ENCODE results near the gene GSTO1.
A peak's percentile ranks its signal among the peaks of the same experiment; 100 is the strongest.
"Not testable (repeated sequence)": the region's sequence is repeated elsewhere in the genome, so short reads cannot be mapped to it uniquely, and the experiment has no call there.

Gene GSTO1

GRCh38 chr10:104247513-104248146, 7.1 kb upstream of the GSTO1 start:
- Histone ChIP-seq H3K4me1 (ENCODE audit: control insufficient read depth, insufficient read depth, low read length) (no peaks in the 10 kb centered on the region), H3K36me3 (ENCODE audit: control insufficient read depth, insufficient read depth, low read length) (no peaks in the 10 kb centered on the region), H3K27me3 (ENCODE audit: control insufficient read depth, insufficient read depth, low read length, poor library complexity, severe bottlenecking) (peaks cover 5% of the 10 kb centered on the region), H3K27ac (ENCODE audit: insufficient read depth, low read depth, low read length, poor library complexity, severe bottlenecking) (no peak overlapping the region), H3K4me3 (ENCODE audit: insufficient read depth, low read depth, low read length) (no peak overlapping the region), H3K9me3 (ENCODE audit: control insufficient read depth, low read length) (no peaks in the 10 kb centered on the region)
- WGBS, 2 experiments = 96 to 99% methylated on average over 3 of the region's 3 CpGs

GRCh38 chr10:104248931-104249330, 5.8 kb upstream of the GSTO1 start:
- H3K27me3 ChIP-seq (ENCODE audit: control insufficient read depth, insufficient read depth, low read length, poor library complexity, severe bottlenecking) = peaks cover 18% of the 10 kb centered on the region
- H3K4me1 ChIP-seq (ENCODE audit: control insufficient read depth, insufficient read depth, low read length); H3K27ac ChIP-seq (ENCODE audit: insufficient read depth, low read depth, low read length, poor library complexity, severe bottlenecking); H3K4me3 ChIP-seq (ENCODE audit: insufficient read depth, low read depth, low read length); H3K9me3 ChIP-seq (ENCODE audit: control insufficient read depth, low read length); H3K36me3 ChIP-seq (ENCODE audit: control insufficient read depth, insufficient read depth, low read length): not testable (repeated sequence)
- WGBS, 2 experiments = 91 to 92% methylated on average over 11 of the region's 11 CpGs

- Histone ChIP-seq H3K27me3 (ENCODE audit: control insufficient read depth, insufficient read depth, low read length, poor library complexity, severe bottlenecking) (peaks cover 32% of the 10 kb centered on the region), H3K9me3 (ENCODE audit: control insufficient read depth, low read length) (no peaks in the 10 kb centered on the region), H3K27ac (ENCODE audit: insufficient read depth, low read depth, low read length, poor library complexity, severe bottlenecking) (no peak overlapping the region), H3K4me1 (ENCODE audit: control insufficient read depth, insufficient read depth, low read length) (peaks cover 9% of the 10 kb centered on the region), H3K4me3 (ENCODE audit: insufficient read depth, low read depth, low read length) (no peak overlapping the region), H3K36me3 (ENCODE audit: control insufficient read depth, insufficient read depth, low read length) (no peaks in the 10 kb centered on the region)
- WGBS, 2 experiments = 70 to 83% methylated on average over 1 of the region's 1 CpG
Measured at GRCh38 chr10:104250371-104250770, 4.3 kb upstream of the GSTO1 start.

- Histone ChIP-seq H3K4me3 (ENCODE audit: insufficient read depth, low read depth, low read length) (no peak overlapping the region), H3K36me3 (ENCODE audit: control insufficient read depth, insufficient read depth, low read length) (no peaks in the 10 kb centered on the region), H3K4me1 (ENCODE audit: control insufficient read depth, insufficient read depth, low read length) (peaks cover 12% of the 10 kb centered on the region), H3K9me3 (ENCODE audit: control insufficient read depth, low read length) (no peaks in the 10 kb centered on the region), H3K27me3 (ENCODE audit: control insufficient read depth, insufficient read depth, low read length, poor library complexity, severe bottlenecking) (peaks cover 39% of the 10 kb centered on the region), H3K27ac (ENCODE audit: insufficient read depth, low read depth, low read length, poor library complexity, severe bottlenecking) (no peak overlapping the region)
- WGBS, 2 experiments = 88 to 95% methylated on average over 4 to 5 of the region's 6 CpGs
Measured at GRCh38 chr10:104251443-104251842, 3.2 kb upstream of the GSTO1 start.

DNA sequence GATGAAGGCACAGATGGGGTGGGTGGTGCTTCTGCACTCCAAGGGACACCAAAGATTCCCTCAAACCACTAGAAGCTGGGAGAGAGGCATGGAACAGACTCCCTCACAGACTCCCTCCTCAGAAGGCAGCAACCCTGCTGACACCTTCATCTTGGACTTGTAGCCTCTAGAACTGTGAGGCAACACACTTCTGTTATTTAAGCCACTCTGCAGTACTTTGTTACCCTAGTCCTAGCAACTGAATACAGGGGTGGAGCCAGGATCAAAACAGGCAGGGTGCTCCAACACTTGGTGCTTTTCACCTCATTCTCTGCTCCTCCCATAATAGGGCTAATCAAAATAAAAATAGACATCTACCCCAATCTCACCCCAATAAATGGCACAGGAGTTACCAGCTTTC, 2.3 kb upstream of the GSTO1 start:
- Histone ChIP-seq H3K4me1 (ENCODE audit: control insufficient read depth, insufficient read depth, low read length) (peaks cover 12% of the 10 kb centered on the region), H3K27me3 (ENCODE audit: control insufficient read depth, insufficient read depth, low read length, poor library complexity, severe bottlenecking) (peaks cover 39% of the 10 kb centered on the region), H3K9me3 (ENCODE audit: control insufficient read depth, low read length) (no peaks in the 10 kb centered on the region), H3K4me3 (ENCODE audit: insufficient read depth, low read depth, low read length) (no peak overlapping the region), H3K27ac (ENCODE audit: insufficient read depth, low read depth, low read length, poor library complexity, severe bottlenecking) (no peak overlapping the region), H3K36me3 (ENCODE audit: control insufficient read depth, insufficient read depth, low read length) (no peaks in the 10 kb centered on the region)

DNA sequence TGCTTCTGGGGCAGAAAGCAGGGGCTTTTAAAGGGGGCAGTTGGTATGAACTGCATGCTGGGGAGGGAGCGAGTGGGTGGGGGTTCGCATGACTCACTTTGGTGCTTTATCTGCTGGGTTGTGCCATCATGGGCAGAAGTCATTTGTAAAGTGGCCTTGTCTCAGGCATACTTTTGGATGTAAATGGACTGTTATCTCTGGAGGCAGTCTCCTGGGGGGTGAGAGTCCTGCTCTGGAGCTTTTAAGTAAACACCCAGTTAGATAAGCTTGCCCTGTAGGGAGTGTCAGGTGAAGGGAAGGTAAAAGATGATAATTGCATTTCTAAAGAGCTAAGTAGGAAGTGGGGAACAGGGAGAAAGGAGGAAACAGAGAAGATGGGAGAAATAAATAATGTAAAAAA, 1.6 kb upstream of the GSTO1 start:
- WGBS, 2 experiments = 31 to 35% methylated on average over 2 of the region's 2 CpGs
- peaks cover 39% of the 10 kb centered on the region for H3K27me3 ChIP-seq (ENCODE audit: control insufficient read depth, insufficient read depth, low read length, poor library complexity, severe bottlenecking)
- no peak overlapping the region for H3K4me3 ChIP-seq (ENCODE audit: insufficient read depth, low read depth, low read length)
- H3K9me3 ChIP-seq (ENCODE audit: control insufficient read depth, low read length) = no peaks in the 10 kb centered on the region
- peaks cover 12% of the 10 kb centered on the region for H3K4me1 ChIP-seq (ENCODE audit: control insufficient read depth, insufficient read depth, low read length)
- no peak overlapping the region for H3K27ac ChIP-seq (ENCODE audit: insufficient read depth, low read depth, low read length, poor library complexity, severe bottlenecking)
- H3K36me3 ChIP-seq (ENCODE audit: control insufficient read depth, insufficient read depth, low read length) = no peaks in the 10 kb centered on the region

- Histone ChIP-seq H3K4me3 (ENCODE audit: insufficient read depth, low read depth, low read length) (peak overlapping the region; percentile 62), H3K36me3 (ENCODE audit: control insufficient read depth, insufficient read depth, low read length) (no peaks in the 10 kb centered on the region), H3K27ac (ENCODE audit: insufficient read depth, low read depth, low read length, poor library complexity, severe bottlenecking) (no peak overlapping the region), H3K27me3 (ENCODE audit: control insufficient read depth, insufficient read depth, low read length, poor library complexity, severe bottlenecking) (peaks cover 39% of the 10 kb centered on the region), H3K4me1 (ENCODE audit: control insufficient read depth, insufficient read depth, low read length) (peaks cover 12% of the 10 kb centered on the region), H3K9me3 (ENCODE audit: control insufficient read depth, low read length) (no peaks in the 10 kb centered on the region)
- whole genome bisulfite sequencing, 2 experiments = 15 to 16% methylated on average over 10 of the region's 10 CpGs
Measured at GRCh38 chr10:104253606-104254410, 884 bp upstream of the GSTO1 start.

GRCh38 chr10:104255311-104255981, 754 bp downstream of the GSTO1 start:
- no peaks in the 10 kb centered on the region for H3K36me3 ChIP-seq (ENCODE audit: control insufficient read depth, insufficient read depth, low read length)
- H3K4me3 ChIP-seq (ENCODE audit: insufficient read depth, low read depth, low read length) = peak overlapping the region; percentile 62
- H3K4me1 ChIP-seq (ENCODE audit: control insufficient read depth, insufficient read depth, low read length) = peaks cover 12% of the 10 kb centered on the region
- H3K27ac ChIP-seq (ENCODE audit: insufficient read depth, low read depth, low read length, poor library complexity, severe bottlenecking) = no peak overlapping the region
- H3K27me3 ChIP-seq (ENCODE audit: control insufficient read depth, insufficient read depth, low read length, poor library complexity, severe bottlenecking) = peaks cover 39% of the 10 kb centered on the region
- 5 to 8% methylated on average over 12 of the region's 12 CpGs for WGBS, 2 experiments
- no peaks in the 10 kb centered on the region for H3K9me3 ChIP-seq (ENCODE audit: control insufficient read depth, low read length)

DNA sequence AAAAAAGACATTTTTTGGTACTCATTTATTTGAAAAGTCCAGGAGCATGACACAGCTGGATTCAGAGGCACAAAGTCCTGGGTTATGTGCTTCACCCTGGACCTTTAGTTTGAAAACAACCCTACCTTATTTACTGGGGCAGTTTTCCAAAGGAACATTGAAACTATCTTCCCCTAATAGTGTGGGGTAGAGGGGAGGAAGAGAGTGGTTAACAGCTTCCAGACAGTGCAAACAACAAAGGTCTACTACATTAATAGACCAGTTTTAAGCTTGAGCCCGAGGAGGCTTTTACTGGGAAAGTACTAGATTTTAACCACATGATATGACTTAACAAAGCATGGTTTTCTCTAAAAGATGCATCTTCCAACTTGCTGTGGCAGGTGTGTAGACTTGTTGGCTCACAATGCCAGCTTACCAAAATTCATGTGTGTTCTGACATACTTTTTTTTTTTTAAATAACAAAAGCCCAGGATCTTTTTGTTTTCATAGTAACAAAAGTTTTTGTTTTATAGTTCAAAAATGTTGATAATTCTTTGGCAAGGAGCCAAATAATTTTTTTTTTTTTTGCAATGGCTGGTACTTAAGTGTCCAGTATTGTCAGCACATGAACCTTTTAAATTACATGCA, 1.8 kb downstream of the GSTO1 start:
- Histone ChIP-seq H3K27me3 (ENCODE audit: control insufficient read depth, insufficient read depth, low read length, poor library complexity, severe bottlenecking) (peaks cover 39% of the 10 kb centered on the region), H3K9me3 (ENCODE audit: control insufficient read depth, low read length) (no peaks in the 10 kb centered on the region), H3K4me3 (ENCODE audit: insufficient read depth, low read depth, low read length) (no peak overlapping the region), H3K27ac (ENCODE audit: insufficient read depth, low read depth, low read length, poor library complexity, severe bottlenecking) (no peak overlapping the region), H3K36me3 (ENCODE audit: control insufficient read depth, insufficient read depth, low read length) (no peaks in the 10 kb centered on the region), H3K4me1 (ENCODE audit: control insufficient read depth, insufficient read depth, low read length) (peaks cover 12% of the 10 kb centered on the region)
- WGBS, 2 experiments = 80 to 87% methylated on average over 1 of the region's 1 CpG

DNA sequence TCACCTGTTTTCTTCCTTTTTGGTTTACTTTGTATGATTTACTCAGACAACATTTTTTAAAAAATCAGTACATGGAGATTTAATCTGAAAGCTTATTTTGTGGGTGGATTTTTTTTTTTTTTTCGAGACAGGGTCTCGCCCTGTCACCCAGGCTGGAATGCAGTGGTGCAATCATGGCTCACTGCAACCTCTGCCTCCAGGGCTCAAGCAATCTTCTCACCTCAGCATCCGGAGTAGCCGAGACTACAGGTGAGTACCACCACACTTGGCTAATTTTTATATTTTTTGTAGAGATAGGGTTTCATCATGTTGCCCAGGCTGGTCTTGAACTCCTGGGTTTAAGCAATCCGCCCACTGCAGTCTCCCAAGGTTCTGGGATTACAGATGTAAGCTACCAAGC, 2.5 kb downstream of the GSTO1 start:
- H3K27ac ChIP-seq (ENCODE audit: insufficient read depth, low read depth, low read length, poor library complexity, severe bottlenecking) = no peak overlapping the region
- H3K4me3 ChIP-seq (ENCODE audit: insufficient read depth, low read depth, low read length) = no peak overlapping the region
- peaks cover 38% of the 10 kb centered on the region for H3K27me3 ChIP-seq (ENCODE audit: control insufficient read depth, insufficient read depth, low read length, poor library complexity, severe bottlenecking)
- WGBS, 2 experiments = 90 to 91% methylated on average over 5 of the region's 5 CpGs
- no peaks in the 10 kb centered on the region for H3K9me3 ChIP-seq (ENCODE audit: control insufficient read depth, low read length)
- no peaks in the 10 kb centered on the region for H3K36me3 ChIP-seq (ENCODE audit: control insufficient read depth, insufficient read depth, low read length)
- H3K4me1 ChIP-seq (ENCODE audit: control insufficient read depth, insufficient read depth, low read length) = peaks cover 12% of the 10 kb centered on the region

Measured in ectodermal cell (in vitro differentiated cells).